Measurements from ENCODE around the gene KDM5B.
"Not testable (repeated sequence)": the region's sequence is repeated elsewhere in the genome, so short reads cannot be mapped to it uniquely, and the experiment has no call there.

The KDM5B gene

GRCh38 chr1:202791077-202791747 is 17.0 kb downstream of the KDM5B start:
- no peak for DNase-seq

GRCh38 chr1:202788800-202789199 is 19.4 kb downstream of the KDM5B start:
- no peak for DNase-seq

GRCh38 chr1:202786804-202787203 is 21.4 kb downstream of the KDM5B start:
- DNase-seq = no peak

GRCh38 chr1:202781180-202781579 is 27.0 kb downstream of the KDM5B start:
- no peak for DNase-seq

GRCh38 chr1:202770135-202770534 is 38.1 kb downstream of the KDM5B start:
- no peak for DNase-seq

- DNase-seq = no peak
These were observed 42.5 kb downstream of the KDM5B start for GRCh38 chr1:202765721-202766120.

GRCh38 chr1:202762019-202762418 is 46.2 kb downstream of the KDM5B start:
- DNase-seq = no peak

GRCh38 chr1:202760589-202760988 is 47.6 kb downstream of the KDM5B start:
- no peak for DNase-seq

- no peak for DNase-seq
These were observed 51.8 kb downstream of the KDM5B start for GRCh38 chr1:202756391-202756790.

GRCh38 chr1:202754293-202754692 is 53.9 kb downstream of the KDM5B start:
- DNase-seq = no peak

GRCh38 chr1:202752774-202753173 is 55.4 kb downstream of the KDM5B start:
- DNase-seq = no peak

- DNase-seq = no peak
These were observed 57.5 kb downstream of the KDM5B start for GRCh38 chr1:202750761-202751160.

GRCh38 chr1:202750024-202750423 is 58.2 kb downstream of the KDM5B start:
- DNase-seq = no peak

- DNase-seq = no peak
These were observed 62.8 kb downstream of the KDM5B start for GRCh38 chr1:202745323-202745888.

GRCh38 chr1:202744770-202745169 is 63.5 kb downstream of the KDM5B start:
- DNase-seq = not testable (repeated sequence)

- no peak for DNase-seq
These were observed 65.7 kb downstream of the KDM5B start for GRCh38 chr1:202742496-202742895.

- DNase-seq = no peak
These were observed 75.0 kb downstream of the KDM5B start for GRCh38 chr1:202733251-202733650.

GRCh38 chr1:202728951-202729350 is 79.3 kb downstream of the KDM5B start:
- no peak for DNase-seq

- no peak for DNase-seq
These were observed 82.7 kb downstream of the KDM5B start for GRCh38 chr1:202725526-202725925.

- no peak for DNase-seq
These were observed 84.5 kb downstream of the KDM5B start for GRCh38 chr1:202723708-202724107.

- DNase-seq = not testable (repeated sequence)
These were observed 85.2 kb downstream of the KDM5B start for GRCh38 chr1:202723046-202723445.

- no peak for DNase-seq
These were observed 91.6 kb downstream of the KDM5B start for GRCh38 chr1:202716654-202717053.

- DNase-seq = not testable (repeated sequence)
These were observed 94.0 kb downstream of the KDM5B start for GRCh38 chr1:202714202-202714601.

GRCh38 chr1:202713110-202713509 is 95.1 kb downstream of the KDM5B start:
- DNase-seq = peak; percentile 79
